GM18505 (cell line): ENCODE results near the gene LTBP4.
"Not testable (repeated sequence)": the region's sequence is repeated elsewhere in the genome, so short reads cannot be mapped to it uniquely, and the experiment has no call there.

Source experiments
- ATAC-seq: cut with Tn5 transposase; IDR thresholded peaks from one replicate; pipeline ENCODE4 v1.9.1; 2021; ENCODE audit not compliant: unreplicated experiment
- POLR2A ChIP-seq: IDR thresholded peaks from 4 replicates; pipeline ENCODE4 v1.6.1; 2011; ENCODE audit warnings: borderline replicate concordance; ENCODE audit not compliant: insufficient read depth, insufficient read length; ENCODE audit errors: extremely low read depth

The LTBP4 gene, protein sequence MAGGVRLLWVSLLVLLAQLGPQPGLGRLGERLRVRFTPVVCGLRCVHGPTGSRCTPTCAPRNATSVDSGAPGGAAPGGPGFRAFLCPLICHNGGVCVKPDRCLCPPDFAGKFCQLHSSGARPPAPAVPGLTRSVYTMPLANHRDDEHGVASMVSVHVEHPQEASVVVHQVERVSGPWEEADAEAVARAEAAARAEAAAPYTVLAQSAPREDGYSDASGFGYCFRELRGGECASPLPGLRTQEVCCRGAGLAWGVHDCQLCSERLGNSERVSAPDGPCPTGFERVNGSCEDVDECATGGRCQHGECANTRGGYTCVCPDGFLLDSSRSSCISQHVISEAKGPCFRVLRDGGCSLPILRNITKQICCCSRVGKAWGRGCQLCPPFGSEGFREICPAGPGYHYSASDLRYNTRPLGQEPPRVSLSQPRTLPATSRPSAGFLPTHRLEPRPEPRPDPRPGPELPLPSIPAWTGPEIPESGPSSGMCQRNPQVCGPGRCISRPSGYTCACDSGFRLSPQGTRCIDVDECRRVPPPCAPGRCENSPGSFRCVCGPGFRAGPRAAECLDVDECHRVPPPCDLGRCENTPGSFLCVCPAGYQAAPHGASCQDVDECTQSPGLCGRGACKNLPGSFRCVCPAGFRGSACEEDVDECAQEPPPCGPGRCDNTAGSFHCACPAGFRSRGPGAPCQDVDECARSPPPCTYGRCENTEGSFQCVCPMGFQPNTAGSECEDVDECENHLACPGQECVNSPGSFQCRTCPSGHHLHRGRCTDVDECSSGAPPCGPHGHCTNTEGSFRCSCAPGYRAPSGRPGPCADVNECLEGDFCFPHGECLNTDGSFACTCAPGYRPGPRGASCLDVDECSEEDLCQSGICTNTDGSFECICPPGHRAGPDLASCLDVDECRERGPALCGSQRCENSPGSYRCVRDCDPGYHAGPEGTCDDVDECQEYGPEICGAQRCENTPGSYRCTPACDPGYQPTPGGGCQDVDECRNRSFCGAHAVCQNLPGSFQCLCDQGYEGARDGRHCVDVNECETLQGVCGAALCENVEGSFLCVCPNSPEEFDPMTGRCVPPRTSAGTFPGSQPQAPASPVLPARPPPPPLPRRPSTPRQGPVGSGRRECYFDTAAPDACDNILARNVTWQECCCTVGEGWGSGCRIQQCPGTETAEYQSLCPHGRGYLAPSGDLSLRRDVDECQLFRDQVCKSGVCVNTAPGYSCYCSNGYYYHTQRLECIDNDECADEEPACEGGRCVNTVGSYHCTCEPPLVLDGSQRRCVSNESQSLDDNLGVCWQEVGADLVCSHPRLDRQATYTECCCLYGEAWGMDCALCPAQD (N-terminal part only)

GRCh38 chr19:40601134-40601974, at the start of gene LTBP4:
Gene LTBP4, plus strand, starts transcription at chr19:40601369. Its CDS starts 19 bp downstream, at chr19:40601388.
- TF ChIP-seq POLR2A, result no peak
- ATAC-seq, result no peak

- TF ChIP-seq POLR2A, result no peak
- no peak for ATAC-seq
Measured at GRCh38 chr19:40552848-40553247, 48.3 kb upstream of the LTBP4 start.

DNA sequence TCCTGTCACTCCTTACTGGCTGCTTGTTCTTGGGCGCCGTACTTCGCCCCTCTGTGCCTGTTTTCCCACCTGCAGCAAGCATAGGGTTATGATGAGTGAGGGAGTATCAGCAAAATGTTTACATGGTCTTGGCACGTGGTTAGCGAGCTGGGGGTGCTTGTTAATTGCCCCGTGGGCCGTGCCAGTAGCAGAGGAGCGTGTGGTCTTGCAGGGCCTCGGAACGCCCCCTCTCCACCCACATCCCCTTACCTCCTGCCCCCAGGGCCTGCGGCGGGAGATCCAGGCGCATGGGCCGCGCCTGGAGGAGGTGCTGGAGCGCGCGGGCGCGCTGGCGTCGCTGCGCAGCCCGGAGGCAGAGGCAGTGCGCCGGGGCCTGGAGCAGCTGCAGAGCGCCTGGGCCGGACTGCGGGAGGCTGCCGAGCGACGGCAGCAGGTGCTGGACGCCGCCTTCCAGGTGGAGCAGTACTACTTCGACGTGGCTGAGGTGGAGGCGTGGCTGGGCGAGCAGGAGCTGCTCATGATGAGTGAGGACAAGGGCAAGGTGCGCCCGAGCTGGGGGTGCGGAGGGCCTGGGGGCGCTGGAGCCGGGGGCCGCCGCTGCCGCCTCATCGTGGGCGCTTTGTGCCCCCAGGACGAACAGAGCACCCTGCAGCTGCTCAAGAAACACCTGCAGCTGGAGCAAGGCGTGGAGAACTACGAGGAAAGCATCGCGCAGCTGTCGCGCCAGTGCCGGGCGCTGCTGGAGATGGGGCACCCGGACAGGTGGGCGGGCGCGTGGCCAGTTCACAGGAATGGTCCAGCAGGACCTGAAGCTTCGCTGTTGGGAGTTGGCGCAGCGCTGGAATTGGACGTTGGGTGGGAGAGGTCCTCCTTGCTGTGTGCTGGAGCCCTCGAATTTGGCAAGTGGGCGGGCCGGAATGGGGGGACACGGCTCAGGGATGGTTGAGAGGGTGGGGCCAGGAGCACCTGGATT, 47.0 kb upstream of the LTBP4 start:
- ATAC-seq, result no peak

GRCh38 chr19:40555978-40556689, 45.0 kb upstream of the LTBP4 start:
- TF ChIP-seq POLR2A, result no peak
- no peak for ATAC-seq

More for the DNA sequence above, 47.0 kb upstream of the LTBP4 start:
- TF ChIP-seq POLR2A, result no peak

DNA sequence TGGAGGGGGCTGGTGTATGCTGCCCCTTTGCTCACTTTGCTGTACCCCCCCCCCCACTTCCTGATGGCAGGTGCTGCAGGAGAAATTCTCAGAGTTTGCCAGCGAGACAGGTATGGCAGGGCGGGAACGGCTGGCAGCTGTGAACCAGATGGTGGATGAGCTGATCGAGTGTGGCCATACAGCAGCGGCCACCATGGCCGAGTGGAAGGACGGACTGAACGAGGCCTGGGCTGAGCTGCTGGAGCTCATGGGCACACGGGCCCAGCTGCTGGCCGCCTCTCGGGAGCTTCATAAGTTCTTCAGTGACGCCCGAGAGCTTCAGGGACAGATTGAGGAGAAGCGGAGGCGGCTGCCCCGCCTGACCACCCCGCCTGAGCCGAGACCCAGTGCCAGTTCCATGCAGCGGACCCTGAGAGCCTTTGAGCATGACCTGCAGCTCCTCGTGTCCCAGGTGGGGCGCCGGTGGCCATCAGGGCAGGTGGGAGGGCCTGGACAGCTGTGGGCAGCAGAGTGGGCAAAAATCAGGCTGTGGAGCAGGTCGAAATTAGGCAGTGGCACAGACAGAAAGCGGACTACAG, 44.1 kb upstream of the LTBP4 start:
- ATAC-seq, result no peak
- no peak for TF ChIP-seq POLR2A

DNA sequence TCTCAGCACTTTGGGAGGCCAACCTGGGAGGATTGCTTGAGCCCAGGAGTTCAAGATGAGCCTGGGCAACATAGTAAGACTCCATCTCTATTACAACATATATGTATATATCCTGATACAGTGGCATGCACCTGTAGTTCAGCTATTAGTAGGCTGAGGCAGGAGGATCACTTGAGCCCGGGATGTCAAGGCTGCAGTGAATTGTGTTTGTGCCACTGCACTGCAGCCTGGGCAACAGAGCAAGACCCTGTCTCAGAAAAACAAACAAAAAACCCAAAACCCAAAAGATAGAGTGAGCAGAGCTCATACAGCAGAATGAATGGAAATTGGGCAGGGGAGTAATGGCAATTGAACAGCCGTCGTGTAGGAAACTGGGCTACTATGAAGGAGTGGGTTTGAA, 41.8 kb upstream of the LTBP4 start:
- no peak for ATAC-seq
- TF ChIP-seq POLR2A, result no peak

DNA sequence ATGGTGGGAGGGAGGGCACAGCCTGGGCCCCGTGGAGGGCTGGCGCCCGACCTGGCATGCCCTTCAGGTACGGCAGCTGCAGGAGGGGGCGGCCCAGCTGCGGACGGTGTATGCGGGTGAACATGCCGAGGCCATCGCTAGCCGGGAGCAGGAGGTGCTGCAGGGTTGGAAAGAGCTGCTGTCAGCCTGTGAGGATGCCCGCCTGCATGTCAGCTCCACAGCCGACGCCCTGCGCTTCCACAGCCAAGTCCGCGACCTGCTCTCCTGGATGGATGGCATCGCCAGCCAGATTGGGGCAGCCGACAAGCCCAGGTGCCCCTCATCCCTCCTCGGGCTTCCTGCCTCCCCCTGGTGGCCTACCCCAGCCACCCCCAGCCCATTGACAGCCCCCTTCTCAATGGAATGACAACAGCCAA, 41.1 kb upstream of the LTBP4 start:
- no peak for TF ChIP-seq POLR2A
- no peak for ATAC-seq

- no peak for ATAC-seq
- TF ChIP-seq POLR2A, result no peak
Measured at GRCh38 chr19:40561947-40562346, 39.2 kb upstream of the LTBP4 start.

- not testable (repeated sequence) for ATAC-seq
Measured at GRCh38 chr19:40564535-40564934, 36.6 kb upstream of the LTBP4 start.

DNA sequence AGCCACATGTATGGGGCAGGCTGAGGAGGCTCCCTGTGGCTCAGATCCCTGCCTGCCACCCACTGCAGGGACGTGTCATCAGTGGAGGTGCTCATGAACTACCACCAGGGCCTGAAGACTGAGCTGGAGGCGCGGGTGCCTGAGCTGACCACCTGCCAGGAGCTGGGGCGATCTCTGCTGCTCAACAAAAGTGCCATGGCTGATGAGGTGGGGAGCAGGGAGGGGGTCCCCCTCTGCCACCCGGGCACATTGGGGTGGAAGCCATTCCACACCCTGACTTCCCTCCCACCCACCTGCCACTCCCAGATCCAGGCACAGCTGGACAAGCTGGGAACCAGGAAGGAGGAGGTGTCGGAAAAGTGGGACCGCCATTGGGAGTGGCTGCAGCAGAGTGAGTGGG, 35.8 kb upstream of the LTBP4 start:
- TF ChIP-seq POLR2A, result no peak
- no peak for ATAC-seq
